SH-SY5Y (cell line): Measurements from ENCODE around the gene ZBTB21.

ENCODE experiments used
- GATA2 ChIP-seq: IDR thresholded peaks from 2 replicates; pipeline ENCODE4 v1.6.1; 2011; ENCODE audit warnings: mild to moderate bottlenecking, low read depth, low read length
- GATA3 ChIP-seq: IDR thresholded peaks from 2 replicates; pipeline ENCODE4 v1.6.1; 2011; ENCODE audit warnings: low read depth, mild to moderate bottlenecking, low read length, moderate library complexity

DNA sequence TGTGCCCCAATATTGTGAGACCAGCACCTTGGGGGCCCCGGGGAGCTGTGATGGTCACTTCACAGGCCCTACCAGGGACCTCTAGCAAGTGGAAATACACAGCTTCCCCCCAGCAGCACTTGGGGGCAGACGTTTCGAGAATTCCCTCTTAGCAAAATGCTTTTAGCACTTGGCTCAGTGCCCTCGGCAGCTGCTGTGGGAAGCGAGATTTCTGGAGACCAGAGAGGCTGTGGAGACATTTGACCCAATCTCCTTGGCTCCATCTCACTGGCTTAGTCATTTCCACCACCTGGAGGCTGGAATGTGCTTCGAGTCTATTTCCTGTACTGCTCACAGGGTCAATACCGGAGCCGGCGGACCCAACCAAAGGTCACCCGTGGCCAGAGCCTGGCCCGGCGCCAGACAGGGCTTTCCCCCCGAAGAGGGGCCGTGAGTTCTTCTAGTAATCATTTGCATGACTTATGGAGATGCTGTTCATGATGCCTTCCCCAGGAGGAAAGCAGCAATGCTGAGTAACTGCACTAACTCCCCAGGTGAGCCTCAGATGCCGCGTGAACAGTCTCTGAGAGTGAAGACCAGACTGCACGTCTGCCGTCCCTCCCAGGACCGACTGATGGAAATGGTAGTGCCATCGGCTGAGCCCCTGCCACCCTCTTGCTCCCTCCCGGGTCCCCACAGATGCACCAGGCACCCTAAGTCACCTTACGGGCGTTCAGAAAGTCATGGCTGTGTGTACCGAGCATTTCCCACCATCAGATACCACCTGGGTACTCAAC, 52.0 kb downstream of the ZBTB21 start:
- TF ChIP-seq GATA2 (no peak), GATA3 (no peak)
